ENCODE results near the gene PRKCSH.

DNA sequence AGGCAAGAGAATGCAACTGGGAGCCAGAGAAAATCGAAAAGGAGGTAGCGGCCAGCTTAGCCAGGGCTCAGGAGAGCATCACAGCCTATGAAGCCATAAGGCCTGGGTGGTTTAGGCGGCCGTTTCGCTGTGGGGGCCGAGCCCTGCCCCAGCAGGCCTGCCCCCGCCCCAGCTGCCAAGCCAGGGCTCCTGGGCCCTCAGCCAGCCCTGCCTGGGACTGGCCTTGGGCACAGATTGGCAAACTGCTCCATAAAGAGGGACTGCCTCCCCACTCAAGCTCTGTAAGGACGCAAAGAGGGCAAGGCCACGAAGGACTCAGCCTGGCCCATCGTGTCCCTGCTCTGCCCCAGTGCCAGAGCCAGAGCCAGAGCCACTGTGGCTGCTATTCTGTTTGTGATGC, 60.0 kb downstream of the PRKCSH start:
- TF ChIP-seq EZH2phosphoT487 (IDR thresholded peaks at IDR 0.05; ENCODE audit: low read depth): no peak
- TF ChIP-seq, protein P1, sequence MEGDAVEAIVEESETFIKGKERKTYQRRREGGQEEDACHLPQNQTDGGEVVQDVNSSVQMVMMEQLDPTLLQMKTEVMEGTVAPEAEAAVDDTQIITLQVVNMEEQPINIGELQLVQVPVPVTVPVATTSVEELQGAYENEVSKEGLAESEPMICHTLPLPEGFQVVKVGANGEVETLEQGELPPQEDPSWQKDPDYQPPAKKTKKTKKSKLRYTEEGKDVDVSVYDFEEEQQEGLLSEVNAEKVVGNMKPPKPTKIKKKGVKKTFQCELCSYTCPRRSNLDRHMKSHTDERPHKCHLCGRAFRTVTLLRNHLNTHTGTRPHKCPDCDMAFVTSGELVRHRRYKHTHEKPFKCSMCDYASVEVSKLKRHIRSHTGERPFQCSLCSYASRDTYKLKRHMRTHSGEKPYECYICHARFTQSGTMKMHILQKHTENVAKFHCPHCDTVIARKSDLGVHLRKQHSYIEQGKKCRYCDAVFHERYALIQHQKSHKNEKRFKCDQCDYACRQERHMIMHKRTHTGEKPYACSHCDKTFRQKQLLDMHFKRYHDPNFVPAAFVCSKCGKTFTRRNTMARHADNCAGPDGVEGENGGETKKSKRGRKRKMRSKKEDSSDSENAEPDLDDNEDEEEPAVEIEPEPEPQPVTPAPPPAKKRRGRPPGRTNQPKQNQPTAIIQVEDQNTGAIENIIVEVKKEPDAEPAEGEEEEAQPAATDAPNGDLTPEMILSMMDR (IDR thresholded peaks at IDR 0.05; ENCODE audit: low read depth, low read length): no peak

Measured in OCI-LY3 (cell line).